ENCODE results near the gene TBX4.
"Not testable (repeated sequence)": the region's sequence is repeated elsewhere in the genome, so short reads cannot be mapped to it uniquely, and the experiment has no call there.

Gene TBX4

DNA sequence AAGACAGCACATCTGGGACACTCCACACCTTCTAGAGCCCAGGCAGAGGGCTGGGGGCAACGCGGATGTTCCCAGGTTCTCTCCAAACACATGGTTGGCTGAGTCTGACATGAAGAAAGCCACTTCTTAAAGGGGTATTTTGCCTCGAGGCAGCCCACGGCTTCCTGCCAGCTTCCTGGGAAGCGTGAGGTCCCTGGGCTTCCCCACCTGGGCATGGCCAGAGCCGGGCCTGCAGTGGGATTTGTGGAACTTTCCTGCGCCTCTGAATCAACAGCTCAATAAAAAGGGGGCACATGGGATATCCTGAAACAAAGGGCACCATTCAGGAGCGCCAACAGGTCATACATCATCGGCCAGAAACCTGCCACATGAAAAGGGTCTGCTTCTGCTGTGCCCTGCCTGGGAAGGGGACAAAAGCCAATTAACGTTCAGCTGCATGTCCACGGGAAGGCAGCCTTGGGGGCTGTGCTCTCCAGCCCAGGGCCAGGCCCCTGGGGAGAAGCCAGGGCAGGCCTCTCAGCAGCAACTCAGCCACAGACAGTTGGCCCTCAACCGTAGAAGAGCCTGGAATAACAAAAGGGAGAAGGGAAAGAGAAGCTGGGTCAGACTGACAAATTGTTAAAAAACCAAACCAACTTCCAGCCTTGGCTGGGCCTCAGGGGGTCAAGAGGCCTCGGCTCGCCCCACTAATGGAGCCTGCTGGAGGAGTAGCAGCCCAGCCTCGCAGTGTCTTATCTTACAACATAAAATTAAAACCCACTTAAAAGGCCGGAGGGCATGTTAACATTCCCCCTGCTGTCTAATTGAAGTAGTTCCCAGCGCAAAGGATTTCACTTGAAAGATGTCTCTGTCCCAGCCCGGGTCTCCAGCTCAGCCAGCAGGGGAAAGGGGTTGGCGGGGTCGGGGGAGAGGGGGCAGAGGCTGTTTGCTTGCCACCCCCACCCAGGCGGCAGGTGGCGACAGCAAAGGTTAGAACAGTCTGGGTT lies 34.2 kb downstream of the TBX4 start:
- DNase-seq = no peak

DNA sequence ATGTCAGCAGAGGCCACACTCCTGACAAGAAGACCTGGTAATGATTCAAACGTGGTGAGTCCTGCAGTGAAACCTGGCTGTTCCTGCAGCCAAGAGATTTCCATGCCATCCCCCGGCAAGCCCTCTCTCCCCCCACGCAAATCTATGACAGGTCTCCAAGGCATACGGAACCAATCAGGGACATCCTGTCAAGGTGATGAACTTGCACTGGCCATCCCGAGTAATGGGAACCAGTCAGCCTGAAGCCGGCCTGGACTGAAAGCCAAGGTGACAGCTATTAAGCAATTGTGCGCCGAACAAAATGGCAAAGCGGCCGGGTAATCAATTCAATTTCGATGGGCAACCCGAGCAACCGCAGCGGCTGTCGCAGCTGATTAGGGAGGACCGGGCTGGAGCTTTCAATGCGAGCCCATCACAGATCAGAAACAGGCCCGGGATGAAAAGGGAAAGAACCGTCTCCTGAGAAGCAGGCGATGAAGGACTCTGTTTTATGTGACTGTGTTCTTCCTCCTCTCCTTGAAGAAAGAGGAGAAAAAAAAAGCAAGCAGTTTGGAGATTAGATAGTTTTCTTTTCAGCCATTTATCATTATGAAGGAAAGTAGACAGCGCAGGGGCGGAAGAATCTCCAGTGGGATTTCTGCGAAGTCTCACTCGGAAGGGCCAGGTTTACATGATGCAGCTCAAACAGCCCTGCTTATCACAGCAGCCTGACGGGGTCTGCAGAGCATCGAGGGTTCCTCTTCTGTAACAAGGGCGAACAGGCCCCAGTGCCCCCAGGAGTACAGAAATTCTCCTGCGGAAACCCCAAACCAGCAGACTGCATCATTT lies 35.2 kb downstream of the TBX4 start:
- no peak for DNase-seq

DNA sequence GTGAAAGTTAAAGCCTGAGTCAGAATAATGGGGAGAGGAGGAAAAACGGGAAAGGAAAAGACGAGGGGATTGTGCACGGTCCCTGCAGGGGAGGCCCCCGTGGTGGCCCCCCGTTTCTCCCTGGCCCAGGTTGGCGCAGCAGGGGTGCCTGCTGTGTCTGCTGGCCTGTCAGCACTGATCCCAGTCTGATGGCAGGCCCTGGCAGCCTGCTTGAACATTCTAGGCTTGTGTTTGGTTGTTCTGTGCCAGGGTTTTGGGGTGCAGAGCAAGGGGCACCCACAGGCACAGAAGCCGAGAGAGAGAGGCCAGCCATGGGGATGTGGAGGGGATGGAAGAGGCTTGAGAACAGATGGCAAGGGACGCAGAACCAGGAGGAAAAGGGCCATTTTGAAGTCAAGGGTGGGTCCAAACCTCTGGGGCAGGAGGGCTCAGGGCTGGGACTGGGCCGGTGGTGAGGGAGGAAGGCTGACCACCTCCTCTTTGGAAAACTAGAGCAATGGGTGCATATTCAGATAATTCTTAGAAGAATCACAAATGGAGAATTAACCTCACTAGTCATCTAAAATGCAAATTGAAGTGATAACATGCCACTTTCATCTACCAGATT lies 35.9 kb downstream of the TBX4 start:
- DNase-seq = no peak

DNA sequence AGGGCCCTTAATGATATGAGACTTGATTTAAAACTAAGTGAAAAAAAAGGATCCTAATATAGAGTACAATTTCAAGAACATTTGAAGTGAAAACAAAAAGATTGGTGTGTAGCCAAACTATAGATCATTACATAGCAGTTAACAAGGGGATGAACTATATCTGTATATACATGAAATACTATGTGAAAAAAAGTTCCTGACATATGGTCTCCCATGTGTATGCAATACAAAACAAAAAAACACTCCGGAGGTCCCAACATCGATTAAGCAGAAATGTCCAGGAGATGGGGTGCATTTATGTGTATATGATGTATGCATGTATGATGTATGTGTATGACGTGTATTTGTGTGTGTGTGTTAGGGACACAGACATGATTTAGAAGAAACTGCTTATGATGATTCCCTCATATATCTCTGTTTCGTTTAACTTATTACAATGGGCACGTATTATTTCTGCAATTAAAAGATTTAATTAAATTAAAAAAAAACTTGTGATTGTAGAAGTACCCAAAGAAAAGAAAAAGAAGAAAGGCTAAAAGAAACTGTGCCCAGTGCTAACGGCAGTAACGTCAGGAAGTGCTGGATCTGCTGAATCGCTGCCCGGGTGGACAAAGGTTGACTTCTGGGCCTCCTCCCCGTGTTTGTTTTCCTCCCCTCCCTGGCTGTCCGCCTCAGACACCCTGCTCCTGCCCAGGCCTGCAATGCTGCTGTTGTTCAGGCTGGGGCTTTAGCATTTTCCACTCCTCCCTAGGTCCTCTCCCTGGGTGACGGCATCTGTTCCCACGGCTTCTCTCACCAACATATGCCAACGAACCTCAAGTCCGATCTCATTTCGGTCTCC lies 36.9 kb downstream of the TBX4 start:
- no peak for DNase-seq

DNA sequence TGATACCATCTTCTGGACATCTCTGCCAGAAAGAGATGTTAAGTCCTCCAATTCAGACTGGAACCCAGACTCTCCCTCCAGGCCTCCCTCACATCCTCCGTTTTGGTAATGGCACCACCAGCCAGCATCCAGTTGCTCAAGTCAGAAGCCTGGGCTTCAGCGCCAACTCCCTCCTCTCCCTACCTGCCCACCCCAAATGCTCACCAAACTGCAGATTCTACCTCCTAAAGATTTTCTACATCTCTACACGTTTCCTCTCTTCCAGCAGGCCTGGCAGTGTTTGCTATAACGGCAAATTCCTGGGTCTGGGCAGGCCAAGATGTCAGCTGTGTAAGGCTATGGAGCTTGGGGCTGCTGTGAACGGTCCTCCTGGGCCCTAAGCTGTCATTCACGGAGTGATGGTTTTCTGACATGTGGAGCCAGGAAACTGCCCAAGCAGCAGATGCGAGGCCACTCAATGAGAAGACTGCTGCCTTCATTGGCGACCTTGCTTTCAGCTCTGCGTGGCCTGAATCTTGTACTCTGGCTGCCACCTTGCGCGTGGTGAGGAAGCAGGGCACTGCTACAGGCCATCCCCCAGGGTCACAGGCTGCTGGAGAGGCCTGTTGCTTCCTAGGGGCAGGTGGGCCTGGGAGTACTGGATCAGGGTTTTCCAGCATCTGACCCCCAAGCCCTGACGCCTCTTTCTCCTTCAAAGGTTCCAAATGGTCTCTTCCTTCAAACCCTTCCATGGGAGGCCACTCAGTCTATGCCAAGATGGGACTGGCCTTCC lies 37.7 kb downstream of the TBX4 start:
- DNase-seq = no peak

DNA sequence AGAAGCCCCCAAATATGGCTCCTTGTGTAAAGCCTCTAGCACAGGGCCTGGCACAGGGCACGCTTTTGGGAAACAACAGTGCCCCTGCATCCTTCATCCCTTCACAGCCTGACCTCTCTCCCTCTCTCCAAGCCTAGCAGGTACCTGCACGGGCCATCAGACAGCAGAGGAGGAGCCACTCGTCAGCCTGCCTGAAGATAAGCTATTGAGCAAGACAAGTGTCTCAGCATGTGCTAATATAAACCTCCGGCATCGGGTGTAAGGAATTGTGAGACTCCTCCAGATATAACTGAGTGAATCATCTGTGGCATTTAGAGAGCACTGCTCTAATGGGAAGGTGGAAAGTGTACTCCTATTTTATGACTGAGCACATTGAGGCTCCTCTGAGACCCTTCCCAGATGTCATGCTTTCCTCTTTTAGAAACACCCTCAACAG lies 38.3 kb downstream of the TBX4 start:
- no peak for DNase-seq

DNA sequence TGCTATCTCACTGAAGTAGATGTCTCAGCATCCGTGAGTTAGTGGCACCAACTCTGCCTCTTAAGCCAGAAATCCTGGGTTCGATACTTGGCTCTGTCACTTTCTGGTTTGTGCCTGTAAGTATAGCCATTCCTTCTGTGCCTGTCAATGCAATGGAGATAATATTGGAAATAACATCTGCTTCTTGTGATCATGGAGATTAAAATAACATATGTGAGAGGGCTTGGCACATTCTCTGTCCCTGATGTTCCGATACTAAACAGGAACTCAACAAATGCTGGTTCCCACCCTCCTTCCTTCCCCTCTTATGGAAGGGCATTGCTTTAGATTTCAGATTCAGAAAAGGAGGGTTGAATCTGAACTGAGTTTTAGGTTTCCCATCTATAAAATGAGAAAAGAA lies 39.8 kb downstream of the TBX4 start:
- no peak for DNase-seq

DNA sequence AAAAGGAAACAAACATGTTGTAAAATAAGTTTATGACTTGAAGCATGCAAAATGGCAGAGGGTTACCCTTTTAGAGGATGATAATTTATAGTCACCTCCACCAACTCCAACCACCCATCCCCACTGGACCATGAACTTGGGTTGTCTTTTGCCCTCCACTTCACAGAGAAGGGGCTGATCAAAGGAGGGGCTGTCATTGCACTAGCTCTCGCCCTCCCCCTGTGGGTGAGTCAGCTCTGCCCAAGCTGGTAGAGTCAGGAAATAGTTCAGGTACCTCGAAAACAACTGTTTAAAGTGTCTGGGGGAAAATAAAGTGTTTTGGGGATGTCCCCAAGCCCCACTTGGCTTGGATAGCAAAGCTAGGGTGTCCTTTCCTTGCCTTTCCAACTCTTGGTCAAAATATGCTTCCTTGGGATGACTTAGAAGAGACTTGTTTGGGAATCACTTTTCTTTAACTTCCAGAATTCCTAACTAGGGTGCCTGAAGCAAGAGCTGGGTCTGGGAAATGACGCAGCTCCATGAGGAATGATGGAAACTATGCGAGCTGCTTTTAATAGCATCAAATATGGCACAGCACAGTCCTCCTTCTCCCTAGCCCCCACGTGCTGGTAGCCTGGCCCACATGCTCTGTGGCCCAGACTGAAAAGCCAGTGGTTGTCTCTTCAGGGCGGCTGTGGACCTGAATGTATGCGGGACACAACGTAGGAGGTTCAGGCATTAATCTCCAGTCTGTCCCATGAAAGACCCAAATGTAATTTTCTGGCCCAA lies 40.7 kb downstream of the TBX4 start:
- DNase-seq = no peak

DNA sequence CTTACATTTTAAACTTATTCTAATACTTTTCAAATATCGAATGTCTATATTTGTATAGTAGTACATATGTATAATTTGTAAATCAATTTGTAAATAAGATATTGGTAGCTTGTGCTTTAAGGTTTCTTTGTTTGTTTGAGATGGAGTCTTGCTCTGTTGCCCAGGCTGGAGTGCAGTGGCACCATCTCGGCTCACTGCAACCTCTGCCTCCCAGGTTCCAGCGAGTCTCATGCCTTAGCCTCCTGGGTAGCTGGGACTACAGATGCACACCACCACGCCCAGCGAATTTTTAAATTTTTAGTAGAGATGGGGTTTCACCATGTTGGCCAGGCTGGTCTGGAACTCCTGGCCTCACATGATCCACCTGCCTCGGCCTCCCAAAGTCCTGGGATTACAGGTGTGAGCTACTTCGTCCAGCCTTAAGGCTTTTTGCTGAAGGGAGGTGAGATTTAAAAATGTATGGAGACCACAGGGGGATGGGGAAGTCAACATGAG lies 41.7 kb downstream of the TBX4 start:
- DNase-seq = not testable (repeated sequence)

DNA sequence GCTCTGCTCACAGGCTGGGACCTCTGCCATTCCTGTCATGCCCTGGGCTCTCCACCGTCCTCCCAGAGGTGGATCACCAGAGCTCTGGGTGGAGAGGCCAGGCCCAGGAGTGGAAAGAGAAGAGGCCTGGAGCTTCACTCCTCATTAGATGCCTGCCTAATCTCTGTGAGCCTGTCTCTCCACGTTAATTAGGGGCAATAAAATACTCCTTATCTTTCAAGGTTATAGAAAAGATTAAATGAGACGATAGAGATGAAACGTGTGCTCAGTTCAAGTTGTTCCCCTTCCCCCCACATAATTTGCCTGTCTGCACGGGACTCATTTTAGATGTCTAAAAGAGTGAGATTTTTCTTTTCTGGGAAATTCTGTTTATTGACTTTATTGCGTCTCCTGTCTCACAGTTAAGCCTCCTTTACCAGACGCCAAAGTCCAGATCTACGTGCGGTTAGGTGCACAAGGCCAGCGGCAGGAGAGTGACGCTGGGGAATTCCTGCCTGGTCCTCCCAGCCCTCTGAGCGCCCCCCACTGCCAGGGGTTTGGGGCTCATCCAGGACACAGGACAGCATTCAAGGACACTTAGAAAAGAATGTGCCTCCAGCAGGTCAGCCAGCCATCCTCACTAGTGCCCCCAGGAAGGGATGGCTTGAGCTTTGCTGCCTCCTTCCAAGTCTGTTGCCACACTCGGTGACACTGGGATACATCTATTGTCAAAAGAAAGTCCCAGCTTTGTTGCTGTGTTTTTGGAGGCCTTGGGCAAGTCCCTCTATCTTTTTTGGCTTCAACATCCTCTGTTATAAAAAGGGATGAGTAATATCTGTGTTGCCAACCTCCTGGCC lies 42.3 kb downstream of the TBX4 start:
- no peak for DNase-seq

DNA sequence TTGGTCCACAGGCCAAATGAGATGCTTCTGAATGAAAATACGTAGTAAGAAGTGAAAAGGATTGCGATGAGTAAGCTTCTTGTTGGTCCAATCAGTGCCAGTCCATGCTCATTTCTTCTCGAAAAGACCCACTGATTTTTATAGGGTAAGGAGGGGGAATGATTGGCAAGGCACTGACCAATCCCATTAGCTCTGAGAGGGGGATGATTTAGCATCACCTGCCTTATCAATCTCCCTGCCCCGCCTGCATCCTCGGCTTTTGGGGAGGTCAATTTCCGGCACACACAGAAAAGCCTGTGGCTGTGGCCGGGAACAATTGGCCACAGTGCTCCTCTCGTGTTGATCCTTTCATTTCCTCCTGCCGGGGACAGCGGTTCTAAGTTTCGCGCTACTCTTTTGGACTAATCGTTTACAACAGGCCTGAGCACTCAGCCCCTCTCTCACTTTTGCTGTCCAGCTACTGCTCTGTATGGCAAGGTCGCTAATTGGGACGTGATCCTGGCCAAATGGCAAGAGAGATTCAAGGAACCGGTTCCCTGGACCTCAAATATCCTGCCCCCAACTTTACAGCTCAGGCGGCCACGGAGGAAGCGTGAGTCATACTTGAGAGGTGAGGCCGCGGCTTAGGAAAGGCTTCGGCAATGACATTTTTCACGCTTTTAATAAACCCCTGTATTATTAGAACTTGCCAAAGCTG lies 43.1 kb downstream of the TBX4 start:
- no peak for DNase-seq

DNA sequence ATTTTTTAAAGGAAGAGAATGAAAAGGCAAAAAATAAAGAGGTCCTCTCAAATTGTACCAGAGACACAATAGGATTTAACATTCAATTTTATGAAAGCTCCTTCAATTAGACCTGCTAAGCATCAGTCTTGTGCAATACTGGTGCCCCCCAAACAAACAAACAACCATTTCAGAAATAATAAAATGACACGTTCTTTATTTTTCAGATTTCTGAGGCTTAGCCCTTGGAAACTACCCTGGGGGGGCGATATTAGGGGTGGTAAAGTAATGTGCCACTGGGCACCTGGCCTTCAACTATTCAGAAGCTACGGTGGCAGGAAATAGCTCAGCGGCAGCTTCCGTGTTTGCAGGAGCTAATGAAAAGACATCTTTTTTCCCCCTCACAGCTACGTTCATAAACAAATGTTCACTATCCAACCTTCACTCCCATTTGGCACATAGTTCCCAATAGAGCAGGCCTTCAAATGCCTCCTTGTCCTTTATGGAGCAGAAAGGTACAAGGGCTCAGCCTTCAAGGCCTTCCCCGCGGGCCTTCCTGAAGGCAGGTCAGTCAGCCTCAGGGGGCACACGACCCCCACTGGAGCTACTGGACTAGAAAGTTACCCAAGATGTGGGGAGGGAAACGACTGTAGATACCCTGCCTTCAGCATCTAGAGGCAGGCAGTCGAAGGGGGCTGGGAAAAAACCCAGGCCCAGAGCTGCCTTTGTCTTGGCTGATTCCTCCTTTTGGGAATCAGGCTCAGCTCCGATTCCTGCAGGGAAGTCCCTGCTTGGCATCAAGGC lies 44.1 kb downstream of the TBX4 start:
- DNase-seq = no peak

DNA sequence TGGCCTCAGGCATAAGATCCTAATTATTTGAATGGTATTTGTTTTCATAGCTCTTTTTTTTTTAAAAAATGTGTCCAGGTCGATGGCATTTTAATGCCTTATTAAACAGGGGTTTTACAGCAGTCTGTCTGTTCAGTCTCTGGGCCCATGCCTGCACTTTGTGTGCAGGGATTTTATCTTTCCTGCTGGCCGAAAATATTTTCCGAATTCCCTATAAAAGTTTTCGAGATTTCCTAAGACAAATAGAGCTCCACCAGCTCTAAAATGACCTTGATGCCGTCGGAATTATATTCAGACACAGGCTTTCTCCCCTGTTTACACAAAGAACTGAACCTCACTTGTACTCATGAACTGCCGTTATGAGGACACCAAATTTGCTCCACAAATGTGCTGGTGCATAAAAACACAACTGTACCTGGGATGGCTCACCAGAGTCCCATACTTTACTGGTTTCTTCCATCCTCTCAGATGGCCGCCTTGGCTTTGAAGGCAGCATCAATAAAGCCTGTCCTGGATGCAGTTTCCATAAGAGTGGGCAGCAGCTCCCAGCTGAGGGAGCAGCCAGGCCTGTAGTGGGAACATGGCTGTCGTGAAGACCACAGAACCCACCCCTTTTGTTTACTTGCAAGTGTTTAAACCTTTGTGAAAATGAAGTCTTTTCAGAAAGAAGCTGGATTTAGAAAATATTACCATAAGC lies 44.9 kb downstream of the TBX4 start:
- DNase-seq = no peak

DNA sequence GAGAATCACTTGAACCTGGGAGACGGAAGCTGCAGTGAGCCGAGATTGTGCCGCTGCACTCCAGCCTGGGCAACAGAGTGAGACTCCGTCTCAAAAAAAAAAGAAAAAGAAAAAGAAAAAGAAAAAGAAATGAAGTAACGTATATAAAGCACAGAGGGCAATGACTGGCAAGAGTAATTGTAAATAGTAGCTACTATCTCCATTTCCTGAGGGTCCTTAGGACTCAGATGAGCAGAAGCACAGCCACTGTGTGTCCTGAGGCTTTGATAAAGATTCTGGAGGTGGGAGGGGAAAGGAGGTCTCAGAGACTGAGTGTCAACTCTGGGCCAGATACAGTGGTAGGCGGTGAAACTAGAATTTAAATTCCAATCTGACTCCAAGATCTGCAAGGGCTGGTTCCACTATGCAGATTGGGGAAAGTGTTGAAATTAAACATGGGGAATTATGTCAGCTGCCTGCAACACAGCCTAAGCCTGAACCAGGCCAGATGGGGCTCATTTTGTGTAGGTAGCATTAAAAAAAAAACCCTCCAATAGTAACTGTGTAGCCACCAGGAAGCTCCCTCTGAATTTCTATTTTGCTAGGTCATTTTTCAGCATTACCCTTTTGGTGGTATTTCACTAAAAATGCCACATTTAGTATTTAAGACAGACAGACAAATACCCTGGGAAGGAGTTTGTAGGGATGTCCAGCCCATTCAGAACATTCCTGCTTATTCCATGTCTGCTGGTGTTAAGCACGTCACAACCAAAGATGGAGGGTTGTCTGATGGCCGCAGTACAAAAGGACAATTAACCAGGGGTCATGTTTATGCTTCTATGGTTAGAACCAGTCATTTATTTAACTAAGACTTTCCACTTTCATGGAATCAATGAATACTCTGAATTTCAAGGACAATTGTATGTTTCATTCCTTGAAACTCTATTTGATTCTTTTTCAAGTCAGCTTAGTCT lies 46.1 kb downstream of the TBX4 start:
- DNase-seq = no peak

DNA sequence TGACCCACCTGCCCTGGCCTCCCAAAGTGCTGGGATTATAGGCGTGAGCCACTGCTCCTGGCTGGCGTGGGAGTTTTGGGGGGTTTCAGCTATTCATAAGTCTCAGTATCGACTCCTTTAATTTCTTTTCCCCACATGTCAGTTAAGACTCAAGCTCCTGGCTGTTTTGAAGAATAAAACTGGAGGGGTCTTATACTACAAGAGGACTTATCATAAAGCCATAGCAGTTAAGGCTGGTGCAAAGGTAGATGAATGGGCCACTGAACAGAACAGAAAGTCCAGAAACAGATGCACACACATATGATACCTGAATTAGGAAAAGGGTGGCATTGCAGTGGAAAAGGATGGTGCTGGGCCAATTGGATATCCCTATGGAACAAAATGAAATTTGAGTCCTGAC lies 47.4 kb downstream of the TBX4 start:
- no peak for DNase-seq

DNA sequence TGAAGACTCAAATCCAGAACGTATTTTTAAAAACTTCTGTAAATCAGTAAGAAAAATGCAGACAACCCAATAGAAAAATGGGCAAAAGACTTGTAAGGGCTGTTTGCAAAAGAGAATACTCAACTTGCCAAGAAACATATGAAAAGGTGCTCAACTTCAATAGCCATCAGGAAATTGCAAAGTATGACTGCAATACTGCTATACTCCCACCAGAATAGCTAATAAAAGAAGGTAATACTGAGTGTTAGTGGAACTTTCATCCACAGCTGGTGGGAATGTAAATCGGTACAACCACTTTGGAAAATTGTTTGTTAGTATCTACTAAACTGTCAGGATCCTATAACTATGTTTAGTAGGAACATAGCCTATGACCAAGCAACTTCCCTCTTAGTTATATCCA lies 48.1 kb downstream of the TBX4 start:
- no peak for DNase-seq
